ENCODE results near the gene ROM1.

The ROM1 gene

DNA sequence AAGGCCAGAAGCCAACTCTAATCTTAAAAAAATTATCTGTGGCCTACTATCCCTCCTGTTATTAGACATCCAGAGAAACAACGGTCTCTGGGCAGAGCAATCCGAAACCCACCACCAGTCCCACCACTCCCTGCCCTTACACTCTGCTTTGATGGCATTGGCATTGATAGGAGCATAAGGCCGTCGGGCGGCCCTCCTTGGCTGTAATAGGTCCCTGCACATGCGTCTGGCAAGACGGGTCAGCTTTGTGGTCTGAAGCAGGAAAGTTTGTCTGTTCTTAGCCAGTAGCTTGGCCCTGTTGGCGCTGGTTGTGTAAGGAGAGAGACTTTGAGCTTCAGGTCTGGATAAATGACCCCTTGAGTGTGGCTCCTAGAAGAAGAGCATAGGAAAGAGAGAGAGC lies 17.9 kb upstream of the ROM1 start:
- Histone ChIP-seq H3K4me1 (peaks cover 6% of the 10 kb centered on the region; the same call in 1 of the 2 replicates), H3K4me3 (ENCODE audit: low read depth, low read length) (no peak overlapping the region), H3K9me3 (no peaks in the 10 kb centered on the region), H3K36me3 (peaks cover 40% of the 10 kb centered on the region), H3K27me3 (no peaks in the 10 kb centered on the region)
- DNase-seq = no peak
- TF ChIP-seq, protein P1, sequence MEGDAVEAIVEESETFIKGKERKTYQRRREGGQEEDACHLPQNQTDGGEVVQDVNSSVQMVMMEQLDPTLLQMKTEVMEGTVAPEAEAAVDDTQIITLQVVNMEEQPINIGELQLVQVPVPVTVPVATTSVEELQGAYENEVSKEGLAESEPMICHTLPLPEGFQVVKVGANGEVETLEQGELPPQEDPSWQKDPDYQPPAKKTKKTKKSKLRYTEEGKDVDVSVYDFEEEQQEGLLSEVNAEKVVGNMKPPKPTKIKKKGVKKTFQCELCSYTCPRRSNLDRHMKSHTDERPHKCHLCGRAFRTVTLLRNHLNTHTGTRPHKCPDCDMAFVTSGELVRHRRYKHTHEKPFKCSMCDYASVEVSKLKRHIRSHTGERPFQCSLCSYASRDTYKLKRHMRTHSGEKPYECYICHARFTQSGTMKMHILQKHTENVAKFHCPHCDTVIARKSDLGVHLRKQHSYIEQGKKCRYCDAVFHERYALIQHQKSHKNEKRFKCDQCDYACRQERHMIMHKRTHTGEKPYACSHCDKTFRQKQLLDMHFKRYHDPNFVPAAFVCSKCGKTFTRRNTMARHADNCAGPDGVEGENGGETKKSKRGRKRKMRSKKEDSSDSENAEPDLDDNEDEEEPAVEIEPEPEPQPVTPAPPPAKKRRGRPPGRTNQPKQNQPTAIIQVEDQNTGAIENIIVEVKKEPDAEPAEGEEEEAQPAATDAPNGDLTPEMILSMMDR (IDR thresholded peaks at IDR 0.05; ENCODE audit: low read depth, low read length) = no peak

DNA sequence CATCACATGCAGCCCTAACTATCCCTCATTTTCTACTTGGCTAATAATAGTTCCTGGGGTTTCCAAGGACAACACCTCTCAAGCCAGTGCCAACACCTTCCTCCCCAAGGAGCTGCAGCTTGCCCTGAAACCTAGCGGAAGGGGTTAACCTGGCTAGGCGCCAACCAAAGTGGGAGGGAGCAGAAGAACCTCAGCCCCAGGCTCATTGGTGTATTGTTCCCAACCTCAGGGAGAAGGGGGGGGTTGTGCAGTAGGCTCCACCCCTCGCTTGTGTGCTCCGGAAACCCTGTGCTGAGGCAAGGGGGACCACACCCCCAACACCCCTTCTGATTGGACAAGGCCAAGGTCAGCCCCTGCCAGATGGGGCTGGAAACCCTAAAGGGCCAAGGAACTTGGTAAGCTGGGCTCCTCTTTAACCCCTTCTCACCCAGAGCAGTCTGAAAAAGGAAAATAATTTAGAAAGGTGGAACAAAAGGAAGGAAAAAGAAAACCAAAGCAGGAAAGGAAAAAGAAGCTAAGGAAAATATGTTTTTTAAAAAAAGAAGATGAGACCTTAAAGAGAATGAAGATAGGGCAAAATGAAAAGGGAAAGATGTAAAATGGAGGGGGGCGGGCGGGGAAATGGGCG lies 13.9 kb upstream of the ROM1 start:
- TF ChIP-seq, protein P1 (IDR thresholded peaks at IDR 0.05; ENCODE audit: low read depth, low read length) = no peak
- Histone ChIP-seq H3K4me3 (ENCODE audit: low read depth, low read length) (peak overlapping the region; percentile 84), H3K27me3 (no peaks in the 10 kb centered on the region), H3K4me1 (no peaks in the 10 kb centered on the region), H3K9me3 (no peaks in the 10 kb centered on the region), H3K36me3 (peaks cover 34% of the 10 kb centered on the region)
- DNase-seq = peak; percentile 94

DNA sequence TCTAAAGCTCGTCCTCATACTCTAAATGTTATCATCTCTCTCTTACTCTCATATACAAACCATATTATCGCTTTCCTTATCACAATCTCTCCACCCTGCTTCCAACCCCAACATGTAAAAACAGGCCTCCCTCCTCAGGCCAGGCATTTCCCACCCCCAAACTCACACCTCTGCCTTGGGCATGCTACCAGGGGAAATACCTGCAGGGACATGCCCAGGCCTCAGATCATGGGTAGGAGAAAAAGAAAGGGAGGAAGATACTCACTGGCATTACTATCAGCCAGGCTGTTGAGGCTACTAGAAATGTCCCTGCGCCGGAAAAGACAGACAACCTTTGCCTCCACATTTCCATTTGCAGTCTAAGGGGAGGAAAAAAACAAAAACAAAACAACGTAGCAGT lies 13.2 kb upstream of the ROM1 start:
- DNase-seq = no peak
- H3K27me3 ChIP-seq = no peaks in the 10 kb centered on the region
- TF ChIP-seq, protein P1 (IDR thresholded peaks at IDR 0.05; ENCODE audit: low read depth, low read length) = no peak
- H3K9me3 ChIP-seq = no peaks in the 10 kb centered on the region
- H3K4me1 ChIP-seq = no peaks in the 10 kb centered on the region
- peaks cover 34% of the 10 kb centered on the region for H3K36me3 ChIP-seq
- peak overlapping the region; percentile 84 for H3K4me3 ChIP-seq (ENCODE audit: low read depth, low read length)

GRCh38 chr11:62600367-62601121 lies 12.5 kb upstream of the ROM1 start:
- TF ChIP-seq, protein P1 (IDR thresholded peaks at IDR 0.05; ENCODE audit: low read depth, low read length) = no peak
- Histone ChIP-seq H3K4me1 (no peaks in the 10 kb centered on the region), H3K27me3 (no peaks in the 10 kb centered on the region), H3K4me3 (ENCODE audit: low read depth, low read length) (peak overlapping the region; percentile 84), H3K9me3 (no peaks in the 10 kb centered on the region), H3K36me3 (peaks cover 29% of the 10 kb centered on the region)
- DNase-seq = no peak

GRCh38 chr11:62601122-62601371 lies 12.0 kb upstream of the ROM1 start:
- DNase-seq = no peak
- H3K36me3 ChIP-seq = peaks cover 26% of the 10 kb centered on the region

More at GRCh38 chr11:62601122-62601371, 12.0 kb upstream of the ROM1 start:
- no peaks in the 10 kb centered on the region for H3K27me3 ChIP-seq
- no peaks in the 10 kb centered on the region for H3K9me3 ChIP-seq
- H3K4me3 ChIP-seq (ENCODE audit: low read depth, low read length) = peak overlapping the region; percentile 84
- TF ChIP-seq, protein P1 (IDR thresholded peaks at IDR 0.05; ENCODE audit: low read depth, low read length) = no peak
- H3K4me1 ChIP-seq = no peaks in the 10 kb centered on the region

All from BE2C (cell line).